ENCODE results near the gene ASCL2. TPM values are rescaled to one million over a fixed set of nuclear protein-coding genes. Genes with fewer than 3 reads are reported as not detected.
"Not testable (repeated sequence)": the region's sequence is repeated elsewhere in the genome, so short reads cannot be mapped to it uniquely, and the experiment has no call there.

Gene ASCL2
- total RNA-seq, 1 experiment from 2014 or later: not detected

DNA sequence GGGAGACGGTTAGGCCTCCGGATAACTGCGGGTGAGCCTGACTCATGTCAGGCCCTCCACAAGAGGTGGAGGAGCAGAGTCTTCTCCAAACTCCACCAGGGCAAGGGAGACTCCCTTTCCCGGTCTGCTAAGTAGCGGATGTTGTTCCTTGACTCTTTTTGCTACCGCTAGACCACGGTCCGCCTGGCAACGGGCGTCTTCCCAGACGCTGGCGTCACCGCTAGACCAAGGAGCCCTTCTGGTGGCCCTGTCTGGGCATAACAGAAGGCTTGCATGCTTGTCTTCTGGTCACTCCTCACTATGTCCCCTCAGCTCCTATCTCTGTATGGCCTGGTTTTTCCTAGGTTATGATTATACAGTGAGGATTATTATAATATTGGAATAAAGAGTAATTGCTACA, 16.0 kb upstream of the ASCL2 start:
- in situ Hi-C loops (cut with HindIII; ENCODE audit: low pct_unique_long_range_greater_than_20kb, low sequenced_read_pairs); DNase-seq (ENCODE audit: low read depth, low spot score): not testable (repeated sequence)

DNA sequence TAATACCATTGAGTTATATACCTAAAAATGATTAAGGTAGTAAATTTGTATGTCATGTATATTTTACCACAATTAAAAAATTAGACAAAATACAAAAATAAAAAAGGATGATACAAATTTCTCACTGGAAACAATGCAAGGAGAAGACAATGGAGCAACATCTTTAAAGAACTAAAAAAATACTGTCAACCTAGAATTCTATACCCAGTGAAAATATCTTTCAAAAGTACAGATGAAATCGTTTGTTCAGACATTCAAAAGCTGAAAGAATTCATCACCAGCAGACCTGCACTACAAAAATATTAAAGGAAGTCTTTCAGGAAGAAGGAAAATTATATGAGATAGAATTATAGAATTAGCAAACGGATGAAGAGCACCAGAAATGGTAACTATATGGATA, 9.8 kb upstream of the ASCL2 start:
- in situ Hi-C loops (cut with HindIII; ENCODE audit: low pct_unique_long_range_greater_than_20kb, low sequenced_read_pairs): no loop called here
- no peak for DNase-seq (ENCODE audit: low read depth, low spot score)

DNA sequence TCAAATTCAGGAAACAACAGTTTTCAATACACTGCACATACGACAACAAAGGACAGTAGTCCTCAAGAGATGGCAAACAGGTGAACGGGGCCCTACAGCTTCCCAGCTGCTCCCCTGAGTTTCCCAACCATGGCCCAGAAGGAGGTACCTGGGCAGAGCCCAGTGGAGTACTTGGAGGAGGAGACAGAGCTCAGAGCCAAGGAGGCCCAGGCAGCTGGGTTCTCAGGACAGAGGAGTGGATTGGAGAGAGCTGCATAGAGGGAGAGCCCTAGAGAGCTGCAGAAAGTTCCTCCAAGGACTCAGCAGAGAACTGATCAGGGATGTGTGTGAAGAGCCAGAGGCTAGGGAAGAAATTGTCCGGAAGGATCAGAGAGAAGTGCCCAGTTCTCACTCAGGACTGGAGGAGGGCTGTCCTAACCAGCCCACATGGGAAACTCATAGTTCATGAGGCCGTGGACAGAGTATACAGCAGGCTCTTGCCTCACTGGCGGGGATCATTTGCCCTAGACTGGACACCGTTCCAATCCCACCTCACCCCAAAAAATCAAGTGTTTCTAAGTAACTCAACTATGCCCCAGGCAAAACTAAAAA, 7.6 kb upstream of the ASCL2 start:
- in situ Hi-C loops (cut with HindIII; ENCODE audit: low pct_unique_long_range_greater_than_20kb, low sequenced_read_pairs): no loop called here
- no peak for DNase-seq (ENCODE audit: low read depth, low spot score)

DNA sequence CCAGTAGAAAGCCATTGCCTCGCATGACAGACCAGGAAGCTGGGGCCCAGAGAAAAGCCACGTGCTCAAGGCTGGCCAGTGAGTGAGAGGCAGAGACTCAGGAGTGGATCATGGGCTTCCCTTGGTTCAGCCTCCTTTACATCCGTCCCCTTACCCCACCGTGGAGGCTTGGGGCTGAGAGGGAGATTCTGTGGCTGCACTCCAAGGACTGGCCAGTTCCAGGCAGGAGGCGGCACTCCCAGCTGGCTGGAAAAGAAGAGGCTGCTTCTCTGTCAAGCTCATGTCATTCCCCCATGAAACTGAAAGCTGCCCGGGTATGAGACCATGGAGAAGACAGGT, 6.6 kb upstream of the ASCL2 start:
- no peak for DNase-seq (ENCODE audit: low read depth, low spot score)
- in situ Hi-C loops (cut with HindIII; ENCODE audit: low pct_unique_long_range_greater_than_20kb, low sequenced_read_pairs): no loop called here

DNA sequence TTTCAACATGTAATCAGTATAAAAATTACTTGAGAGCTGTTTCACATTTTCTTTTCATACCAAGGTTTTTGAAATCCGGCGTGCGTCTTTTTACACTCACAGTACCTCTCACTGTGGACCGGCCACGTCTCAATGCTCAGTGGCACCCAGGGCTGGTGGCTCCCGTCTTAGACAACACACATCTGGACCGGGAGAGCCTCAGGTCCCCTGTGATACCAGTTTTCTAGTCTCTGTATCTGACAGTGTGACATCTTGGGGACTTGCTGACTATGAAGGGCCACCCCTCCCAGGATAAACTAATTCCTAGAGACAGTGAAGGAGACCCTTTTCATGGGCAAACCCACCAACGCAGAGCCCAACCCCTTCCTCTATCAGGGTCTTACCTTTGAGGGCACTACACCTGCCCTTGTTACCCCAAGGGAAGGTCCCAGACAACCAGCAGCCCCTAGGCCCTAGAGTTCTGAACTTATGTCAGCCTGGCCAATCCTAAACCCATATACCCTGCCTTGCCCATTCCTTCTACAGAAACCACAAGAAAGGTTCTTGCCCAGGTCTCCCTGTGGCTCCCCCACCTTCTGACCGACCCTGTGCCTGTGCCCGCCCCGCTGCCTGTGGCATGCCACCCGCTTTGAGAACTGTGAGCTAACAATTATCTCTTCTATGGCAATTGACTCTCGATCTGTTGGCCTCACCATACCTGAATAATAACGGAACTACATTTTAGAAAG, 6.1 kb upstream of the ASCL2 start:
- DNase-seq (ENCODE audit: low read depth, low spot score): no peak
- in situ Hi-C loops (cut with HindIII; ENCODE audit: low pct_unique_long_range_greater_than_20kb, low sequenced_read_pairs): no loop called here

DNA sequence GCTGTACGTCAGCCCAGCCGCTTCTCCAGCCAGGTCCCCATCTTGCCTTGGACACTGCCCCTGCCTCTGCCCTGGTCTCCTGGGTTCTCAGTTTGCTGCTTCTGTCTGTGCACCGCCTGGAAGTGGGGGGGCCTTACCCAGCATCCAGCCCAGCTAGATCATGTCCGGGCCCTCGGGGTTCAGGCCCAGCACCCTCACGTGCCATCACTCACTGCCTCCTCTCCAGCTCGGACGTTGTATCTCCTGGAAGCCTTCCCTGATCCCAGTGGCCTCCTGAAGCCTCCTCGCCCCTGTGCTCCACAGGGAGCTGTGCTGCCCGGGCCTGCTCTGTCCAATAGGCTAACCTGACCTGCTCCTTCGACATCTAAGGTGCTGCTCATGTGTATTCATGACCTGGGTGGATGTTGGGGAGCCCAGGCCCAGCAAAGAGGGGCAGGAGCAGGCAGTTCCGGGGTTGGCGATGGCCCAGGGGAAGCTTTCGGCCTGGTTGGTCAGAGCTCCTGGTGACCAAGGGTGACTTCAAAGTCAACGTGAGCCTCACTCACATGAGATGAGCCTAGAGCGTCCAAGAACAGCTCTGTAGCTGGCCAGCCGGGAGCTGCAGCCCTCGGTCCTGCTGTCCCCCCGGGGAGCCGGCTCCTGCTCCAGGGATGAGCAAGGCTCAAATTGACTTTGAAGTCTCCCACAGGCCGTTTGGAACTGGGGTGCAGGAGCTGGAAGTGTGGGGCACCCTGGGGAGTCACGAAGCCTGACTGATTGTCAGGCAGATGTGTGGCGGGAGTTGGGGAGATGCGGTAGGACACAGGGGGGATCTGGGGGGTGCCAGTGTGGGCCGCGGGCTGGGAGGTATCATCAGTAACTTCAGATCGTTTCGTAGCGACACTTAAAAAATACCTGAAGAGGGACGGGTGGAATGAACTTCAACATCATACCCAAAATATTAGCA, 5.2 kb upstream of the ASCL2 start:
- no peak for DNase-seq (ENCODE audit: low read depth, low spot score)
- in situ Hi-C loops (cut with HindIII; ENCODE audit: low pct_unique_long_range_greater_than_20kb, low sequenced_read_pairs): no loop called here

DNA sequence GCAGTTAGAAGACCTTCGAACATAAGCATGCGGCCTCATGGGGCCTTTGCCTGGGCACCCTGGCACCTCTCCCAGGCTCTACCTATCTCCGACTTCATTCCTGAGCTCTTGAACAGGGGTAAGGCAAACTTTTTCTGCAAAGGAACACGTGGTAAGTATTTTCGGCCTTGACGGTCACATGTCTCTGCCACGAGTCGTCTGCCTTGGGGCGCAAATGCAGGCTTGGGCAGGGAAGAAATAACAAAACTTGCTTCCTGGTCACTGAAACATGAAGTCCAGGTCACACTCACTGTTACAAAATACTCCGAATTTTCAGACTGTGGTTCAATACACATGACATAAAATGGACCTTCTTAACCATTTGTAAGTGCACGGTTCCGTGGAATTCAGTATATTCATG, 3.4 kb upstream of the ASCL2 start:
- in situ Hi-C loops (cut with HindIII; ENCODE audit: low pct_unique_long_range_greater_than_20kb, low sequenced_read_pairs): no loop called here
- DNase-seq (ENCODE audit: low read depth, low spot score): no peak

DNA sequence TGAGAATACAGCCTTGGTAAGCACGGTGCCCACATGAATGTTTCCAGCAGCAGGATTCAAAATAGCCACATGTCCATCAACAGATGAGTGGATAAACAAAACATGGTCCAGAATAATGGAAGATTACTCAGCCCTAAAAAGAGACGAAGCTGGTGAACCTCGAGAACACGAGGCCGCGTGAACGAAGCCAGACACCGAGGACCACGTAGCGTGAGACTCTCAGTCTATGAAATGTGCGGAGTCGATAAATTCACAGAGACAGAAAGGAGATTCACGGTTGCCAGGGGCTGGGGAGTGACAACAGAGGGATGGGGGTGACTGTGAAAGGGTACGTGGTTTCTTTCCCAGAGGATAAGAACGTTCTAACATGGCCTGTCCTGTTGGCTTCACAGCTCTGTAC, 2.9 kb upstream of the ASCL2 start:
- in situ Hi-C loops (cut with HindIII; ENCODE audit: low pct_unique_long_range_greater_than_20kb, low sequenced_read_pairs): no loop called here
- DNase-seq (ENCODE audit: low read depth, low spot score): no peak

DNA sequence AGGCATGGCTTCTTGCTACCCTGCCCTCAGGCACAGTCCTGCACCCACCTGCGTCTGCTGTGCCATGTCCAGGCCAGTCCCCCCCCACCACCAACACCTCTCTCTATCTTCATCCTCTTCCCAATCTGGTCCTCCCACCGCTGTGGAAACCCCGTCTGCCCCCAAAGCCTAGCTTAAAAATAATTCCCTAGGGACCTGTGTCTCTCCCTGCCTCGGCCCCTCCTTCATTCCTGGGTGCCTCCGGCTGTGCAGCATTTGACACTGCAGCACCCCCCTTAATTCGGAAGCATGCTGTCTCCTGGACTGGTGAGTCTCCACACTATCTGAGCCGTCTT, 2.5 kb upstream of the ASCL2 start:
- in situ Hi-C loops (cut with HindIII; ENCODE audit: low pct_unique_long_range_greater_than_20kb, low sequenced_read_pairs): no loop called here

DNA sequence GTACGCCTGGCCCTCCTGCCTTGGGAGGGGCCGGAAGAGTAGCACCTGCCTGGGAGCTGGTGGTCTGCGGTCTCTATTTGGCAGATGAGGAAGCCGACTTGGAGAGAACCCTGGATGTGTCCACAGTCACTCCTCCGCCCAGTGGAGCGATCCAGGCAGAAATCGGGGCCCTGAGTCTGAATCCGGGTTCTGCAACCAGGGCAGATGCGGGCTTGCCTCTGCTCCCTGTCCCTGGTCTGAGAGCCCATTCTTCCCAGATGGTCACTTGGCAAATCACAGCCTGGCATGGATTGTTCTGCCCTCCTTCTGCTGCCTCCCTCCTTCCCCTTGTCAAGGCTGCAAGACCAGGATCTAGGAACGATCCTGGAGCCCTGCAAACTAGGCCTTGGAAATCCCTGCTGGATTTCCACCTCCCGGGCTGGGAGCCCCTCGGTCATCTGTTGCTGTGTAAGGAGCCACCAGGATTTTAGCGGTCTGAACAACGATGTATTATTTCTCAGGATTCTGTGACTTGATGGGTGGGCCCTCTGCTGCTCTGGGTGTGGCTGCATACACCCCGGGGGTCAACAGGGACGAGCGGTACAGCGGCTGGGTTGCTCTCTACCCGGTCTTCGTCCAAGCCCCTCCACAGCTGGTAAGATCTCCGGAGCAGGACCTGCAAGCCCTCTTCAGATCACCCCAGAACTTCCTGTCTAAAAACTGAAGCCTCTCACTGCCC, 2.0 kb upstream of the ASCL2 start:
- in situ Hi-C loops (cut with HindIII; ENCODE audit: low pct_unique_long_range_greater_than_20kb, low sequenced_read_pairs): no loop called here
- DNase-seq (ENCODE audit: low read depth, low spot score): no peak

More for the DNA sequence above, 2.5 kb upstream of the ASCL2 start:
- DNase-seq (ENCODE audit: low read depth, low spot score): no peak

DNA sequence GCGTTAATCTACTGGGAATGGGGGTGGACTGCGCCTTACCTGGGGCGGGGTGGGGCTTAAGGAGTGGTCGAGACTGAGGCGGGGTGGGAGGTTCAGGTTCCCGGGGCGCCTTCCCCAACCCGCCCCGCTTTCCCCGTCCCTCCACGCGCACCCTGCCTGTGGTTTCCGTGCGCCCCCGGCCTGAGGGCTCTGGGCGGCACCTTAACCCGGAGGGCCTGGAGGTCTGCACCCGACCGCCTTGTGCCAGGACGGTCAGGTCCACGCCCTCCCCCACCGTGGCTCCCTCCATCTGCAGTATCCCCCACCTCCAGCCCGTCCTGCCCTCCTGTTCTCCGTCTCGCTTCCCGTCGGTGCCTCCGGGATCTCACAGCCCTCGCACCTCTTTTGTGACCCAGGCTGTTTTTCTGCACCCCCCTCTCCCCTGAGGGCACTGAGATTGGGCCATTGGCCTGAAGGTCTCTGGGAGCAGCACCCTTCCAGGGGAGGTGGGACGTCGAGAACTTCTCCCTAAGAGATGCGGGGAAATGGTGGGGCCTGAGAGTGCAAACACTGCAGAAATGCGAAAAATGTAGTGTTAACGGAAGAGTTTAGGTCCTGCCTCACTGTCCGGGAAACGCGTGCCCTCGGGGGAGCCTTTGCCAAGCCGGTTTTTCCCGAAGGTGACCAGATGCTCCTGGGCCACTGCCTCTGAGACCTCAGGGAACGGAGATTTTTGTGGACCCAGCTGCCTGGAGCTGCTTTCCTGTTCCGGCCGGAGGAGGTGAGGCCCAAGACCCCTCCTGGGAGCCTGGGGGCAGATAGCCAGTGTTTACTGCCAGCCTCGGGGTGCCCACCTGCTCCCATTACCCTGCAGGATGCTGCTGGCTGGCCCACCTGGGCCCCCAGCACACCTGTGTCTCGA, 1.2 kb upstream of the ASCL2 start:
- in situ Hi-C loops (cut with HindIII; ENCODE audit: low pct_unique_long_range_greater_than_20kb, low sequenced_read_pairs): no loop called here
- no peak for DNase-seq (ENCODE audit: low read depth, low spot score)

DNA sequence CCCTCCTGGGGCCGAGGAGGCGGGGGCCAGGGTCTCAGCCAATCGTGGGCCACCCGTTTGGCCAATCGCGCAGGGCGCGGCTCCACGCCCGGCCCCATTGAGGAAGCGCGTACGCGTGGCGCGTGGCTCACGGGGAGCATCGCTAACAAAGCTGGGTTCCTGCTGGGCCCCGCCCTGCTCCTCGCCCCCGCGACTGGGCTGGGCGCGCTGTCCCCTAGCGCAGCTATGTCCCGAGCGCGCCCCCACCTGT, 614 bp upstream of the ASCL2 start:
- no peak for DNase-seq (ENCODE audit: low read depth, low spot score)
- in situ Hi-C loops (cut with HindIII; ENCODE audit: low pct_unique_long_range_greater_than_20kb, low sequenced_read_pairs): no loop called here

DNA sequence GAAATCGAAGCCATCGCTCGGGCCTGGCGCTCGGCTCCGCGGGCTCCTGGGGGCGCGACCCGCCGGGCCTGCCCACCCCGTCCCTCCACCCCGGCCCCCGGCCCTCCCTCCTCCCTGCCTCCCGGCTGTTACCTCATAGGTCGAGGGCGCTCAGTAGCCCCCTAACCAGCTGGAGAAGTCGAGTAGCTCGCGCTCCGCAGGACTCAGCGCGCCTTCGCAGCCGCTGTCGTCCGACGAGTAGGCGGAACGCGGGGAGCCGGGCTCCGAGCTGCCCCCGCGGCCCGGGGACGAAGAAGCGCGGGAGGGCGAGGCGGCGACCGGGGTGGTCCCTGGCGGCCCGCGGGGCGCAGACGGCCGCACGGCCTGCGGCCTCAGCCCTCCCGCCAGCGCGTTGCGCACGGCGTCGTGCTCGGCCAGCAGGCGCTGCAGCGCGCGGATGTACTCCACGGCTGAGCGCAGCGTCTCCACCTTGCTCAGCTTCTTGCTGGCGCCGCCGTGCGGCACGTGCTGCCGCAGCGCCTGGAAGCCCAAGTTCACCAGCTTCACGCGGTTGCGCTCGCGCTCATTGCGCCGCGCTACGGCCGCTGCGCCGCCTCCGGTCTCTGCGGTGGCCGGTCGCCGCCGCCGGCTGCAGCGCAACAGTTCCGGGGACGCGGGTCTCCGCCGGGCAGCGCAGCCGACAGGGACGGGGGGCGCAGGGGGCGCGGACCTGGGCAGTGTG, 627 bp downstream of the ASCL2 start:
- no peak for DNase-seq (ENCODE audit: low read depth, low spot score)
- in situ Hi-C loops (cut with HindIII; ENCODE audit: low pct_unique_long_range_greater_than_20kb, low sequenced_read_pairs): no loop called here

DNA sequence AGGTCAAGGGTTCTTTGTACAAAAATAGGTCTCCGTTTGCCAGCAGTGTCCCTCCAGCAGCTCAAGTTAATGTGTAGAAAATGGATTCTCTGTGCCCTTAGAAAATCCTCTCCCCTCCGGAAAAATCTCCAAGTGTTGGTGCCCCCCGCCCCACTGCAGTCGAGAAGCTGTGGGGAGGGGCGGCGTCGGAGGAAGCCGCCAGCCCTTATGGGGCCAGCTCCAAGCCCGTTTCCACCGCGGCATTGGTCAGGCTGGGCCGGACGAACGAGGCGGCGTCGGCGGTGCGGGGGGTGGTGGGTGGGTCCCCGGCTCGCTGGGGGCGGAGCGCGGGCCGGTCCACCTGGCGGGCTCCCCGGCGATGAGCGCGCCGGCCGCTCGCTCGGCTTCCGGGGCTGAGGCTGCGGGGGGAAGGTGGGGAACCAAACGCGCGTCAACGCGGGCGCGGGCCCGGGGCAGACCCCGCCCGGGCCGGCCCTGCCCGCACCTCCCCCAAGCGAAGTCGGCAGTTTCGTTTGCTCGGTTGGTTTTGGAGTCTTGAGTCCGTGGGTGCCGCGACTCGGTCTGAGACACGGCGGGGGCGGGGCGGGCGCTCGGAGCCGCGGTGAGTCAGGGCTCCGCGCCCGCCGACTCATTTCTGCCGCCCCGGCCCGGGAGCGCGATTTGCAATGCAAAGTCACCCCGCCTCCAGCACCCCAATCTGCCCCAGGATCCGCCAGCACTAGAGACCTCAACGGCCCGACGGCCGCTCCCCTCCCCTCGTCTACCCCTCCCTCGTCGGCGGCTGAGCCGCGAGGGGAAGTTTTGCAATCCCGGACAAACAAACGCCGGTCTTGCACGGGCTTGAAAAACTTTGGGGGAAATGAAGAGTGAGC, 1.4 kb downstream of the ASCL2 start:
- no peak for DNase-seq (ENCODE audit: low read depth, low spot score)
- in situ Hi-C loops (cut with HindIII; ENCODE audit: low pct_unique_long_range_greater_than_20kb, low sequenced_read_pairs): no loop called here

DNA sequence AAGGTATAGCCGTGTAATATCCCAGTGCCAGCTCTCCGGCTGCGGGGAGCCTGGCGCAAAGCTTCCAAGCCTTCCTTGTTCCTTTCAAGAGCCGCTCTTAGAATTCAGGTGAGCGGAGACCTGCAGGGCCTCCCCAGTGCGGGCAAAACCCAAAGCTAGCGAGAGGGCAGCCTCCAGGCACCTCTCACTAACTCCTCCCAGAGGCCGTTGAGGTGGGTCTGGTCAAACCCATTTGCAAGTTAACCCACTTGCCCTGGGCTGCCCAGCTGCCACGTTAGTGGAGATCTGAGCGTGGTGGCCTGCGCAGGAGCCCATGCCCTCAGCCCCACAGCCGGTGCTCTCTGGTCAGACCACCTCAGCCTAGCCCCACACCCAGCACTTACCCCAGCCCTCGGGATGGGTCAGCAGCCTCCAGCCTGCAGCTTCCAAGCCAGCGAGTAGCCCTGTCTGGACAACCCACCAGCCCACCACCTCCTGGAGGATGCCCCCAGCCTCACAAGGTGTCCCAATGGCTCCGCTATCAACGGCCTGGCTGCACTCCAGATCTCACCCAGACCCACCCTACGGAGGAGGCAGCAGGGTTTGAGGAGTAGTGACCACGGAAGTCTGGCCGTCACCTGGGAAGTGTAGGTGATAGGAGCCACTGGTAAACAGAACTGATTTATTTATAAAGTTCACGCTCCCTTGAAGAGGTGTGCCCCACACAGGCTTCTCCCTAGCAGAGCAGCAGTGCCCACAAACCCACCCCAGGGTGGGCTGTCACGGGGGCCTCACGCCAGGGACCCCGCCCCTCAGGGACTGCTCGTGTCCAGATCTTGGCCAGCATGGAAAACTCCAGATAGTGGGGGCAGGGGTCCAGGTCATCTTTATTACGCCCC, 2.3 kb downstream of the ASCL2 start:
- no peak for DNase-seq (ENCODE audit: low read depth, low spot score)
- in situ Hi-C loops (cut with HindIII; ENCODE audit: low pct_unique_long_range_greater_than_20kb, low sequenced_read_pairs): no loop called here

All from SK-MEL-5 (cell line).